Activated naive CD4-positive, alpha-beta T cell treated with anti-CD3 and anti-CD28 coated beads for 36 hours (primary cell): ENCODE measurements around the gene SLC25A36. TPM values are rescaled to one million over a fixed set of nuclear protein-coding genes. Genes with fewer than 3 reads are reported as not detected.
A peak's percentile ranks its signal among the peaks of the same experiment; 100 is the strongest.
"Not testable (repeated sequence)": the region's sequence is repeated elsewhere in the genome, so short reads cannot be mapped to it uniquely, and the experiment has no call there.

ENCODE experiments used
- CTCF ChIA-PET: fragments of 350-600 bp; sonication (Branson Sonifier 250); formaldehyde crosslinking; loops from one replicate; lab custom pipeline; 2021; ENCODE audit warnings: antibody characterized with exemption; lab: Charles Lee
- DNase-seq: peaks from one replicate; pipeline ENCODE4 v3.0.0-alpha.2; 2020
- H3K27ac Mint-ChIP-seq: one replicate; pipeline ENCODE4 v1.8.0; 2021; ENCODE audit warnings: mild to moderate bottlenecking, mixed read lengths
- H3K27me3 Mint-ChIP-seq: one replicate; pipeline ENCODE4 v1.8.0; 2021; ENCODE audit warnings: low read depth, mixed read lengths
- H3K36me3 Mint-ChIP-seq: one replicate; pipeline ENCODE4 v1.8.0; 2021; ENCODE audit warnings: low read depth, mixed read lengths
- H3K4me1 Mint-ChIP-seq: one replicate; pipeline ENCODE4 v1.8.0; 2021; ENCODE audit warnings: low read depth, mixed read lengths
- H3K4me3 Mint-ChIP-seq: one replicate; pipeline ENCODE4 v1.8.0; 2021; ENCODE audit warnings: mild to moderate bottlenecking, moderate library complexity, mixed read lengths
- H3K9me3 Mint-ChIP-seq: one replicate; pipeline ENCODE4 v1.8.0; 2021; ENCODE audit warnings: mixed read lengths
- intact Hi-C: fragments of 100-400 bp; cut with micrococcal nuclease; formaldehyde crosslinking; loops from one replicate; pipeline ENCODE4 v1.15.1; 2023
- total RNA-seq, 2 experiments: library from RNA; stranded (reverse); gene quantifications; one replicate each; pipeline ENCODE4 v1.2.3, GENCODE V29; 2021

Gene SLC25A36
- total RNA-seq, 2 experiments from 2014 or later = 48.7 to 50.1 TPM

DNA sequence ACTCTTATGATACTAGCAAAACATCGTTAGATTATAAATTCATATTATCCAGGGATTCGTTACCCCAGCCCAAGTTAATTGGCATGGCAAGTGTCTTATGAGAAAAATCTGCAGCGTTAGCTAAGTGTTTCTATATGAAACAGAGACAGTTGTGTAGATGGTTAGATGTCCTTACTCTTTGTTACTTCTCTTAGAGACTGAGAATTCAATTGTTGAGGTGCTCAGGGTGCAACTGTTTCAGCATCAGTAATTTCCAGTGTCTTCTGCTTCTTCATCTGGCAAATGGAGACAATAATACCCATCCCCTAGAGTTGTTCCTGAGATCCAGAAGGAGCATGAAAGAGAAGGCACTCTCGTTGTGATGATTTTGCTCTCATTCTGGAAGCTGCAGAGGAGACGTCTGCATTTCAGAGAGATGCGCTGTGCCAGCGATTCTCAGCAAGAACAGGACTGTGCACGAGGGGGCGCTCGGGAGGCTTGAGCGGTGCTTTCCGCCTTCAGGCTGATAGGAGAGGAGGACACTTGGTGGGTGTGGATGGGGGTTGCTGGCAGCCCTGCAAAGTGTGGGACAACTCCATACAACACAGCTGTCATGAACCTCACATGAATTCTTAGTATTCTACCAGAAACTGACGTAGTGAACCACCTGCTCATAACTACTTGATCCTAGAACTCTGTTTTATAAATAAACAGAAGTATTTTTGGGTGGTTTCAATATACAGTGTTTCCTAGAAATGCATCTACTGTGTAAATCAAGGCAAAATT, 69.8 kb downstream of the SLC25A36 start:
- Mint-ChIP-seq H3K27ac (no peak overlapping the region), H3K27me3 (peaks cover 12% of the 10 kb centered on the region), H3K4me3 (no peak overlapping the region), H3K9me3 (no peaks in the 10 kb centered on the region), H3K36me3 (no peaks in the 10 kb centered on the region), H3K4me1 (peaks cover 5% of the 10 kb centered on the region)
- DNase-seq = peak; percentile 91
- intact Hi-C loops = loop anchor here (1.0 to 10.0 kb wide), 6 partner anchors 11 to 441 kb away; no protein-coding TSS in a partner anchor
- CTCF ChIA-PET = interaction anchor here (0.8 to 4.4 kb wide), 15 partner anchors 11 to 187 kb away, joined by 3 to 22 read pairs (median 5); no protein-coding TSS in a partner anchor

DNA sequence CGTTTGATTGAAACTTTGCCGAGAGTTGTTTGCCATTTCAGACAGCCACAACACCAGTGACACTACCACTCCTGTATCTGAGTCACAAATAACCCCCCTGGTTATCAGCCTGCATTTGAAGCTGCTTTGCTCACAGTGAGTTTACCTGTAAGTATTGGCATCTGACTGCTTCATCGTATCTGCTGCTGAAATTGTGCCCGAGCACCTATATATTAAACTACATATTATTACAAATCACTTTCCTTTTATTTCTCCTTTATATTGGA, 70.3 kb downstream of the SLC25A36 start:
- CTCF ChIA-PET = interaction anchor here (0.8 to 4.4 kb wide), 10 partner anchors 12 to 186 kb away, joined by 3 to 22 read pairs (median 6); no protein-coding TSS in a partner anchor
- Mint-ChIP-seq H3K36me3 (no peaks in the 10 kb centered on the region), H3K27ac (no peak overlapping the region), H3K4me1 (peaks cover 5% of the 10 kb centered on the region), H3K9me3 (no peaks in the 10 kb centered on the region), H3K27me3 (peaks cover 12% of the 10 kb centered on the region), H3K4me3 (no peak overlapping the region)
- intact Hi-C loops = loop anchor here (1.0 to 10.0 kb wide), 6 partner anchors 12 to 440 kb away; no protein-coding TSS in a partner anchor
- no peak for DNase-seq

DNA sequence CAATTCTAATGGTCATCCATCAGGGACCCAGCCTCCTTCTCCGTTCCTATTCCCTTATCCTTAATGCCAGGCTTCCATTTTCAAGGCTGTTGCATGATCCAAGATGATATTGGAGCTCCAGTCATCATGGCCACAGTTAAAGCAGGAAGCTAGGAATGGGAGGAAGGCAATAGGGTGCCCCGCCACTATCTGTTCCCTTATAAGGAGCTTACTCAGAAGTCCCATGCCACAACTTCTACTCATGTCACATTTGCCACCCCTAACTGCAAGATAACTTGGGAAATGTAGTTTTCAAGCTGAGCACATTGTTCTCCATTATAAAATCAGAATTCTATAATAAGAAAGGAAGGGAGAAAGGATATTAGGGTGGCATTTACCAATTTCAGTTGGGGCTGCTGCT, 70.9 kb downstream of the SLC25A36 start:
- no peak overlapping the region for H3K4me3 Mint-ChIP-seq
- intact Hi-C loops = loop anchor here (5.0 to 10.0 kb wide), 2 partner anchors 262 to 440 kb away; no protein-coding TSS in a partner anchor

DNA sequence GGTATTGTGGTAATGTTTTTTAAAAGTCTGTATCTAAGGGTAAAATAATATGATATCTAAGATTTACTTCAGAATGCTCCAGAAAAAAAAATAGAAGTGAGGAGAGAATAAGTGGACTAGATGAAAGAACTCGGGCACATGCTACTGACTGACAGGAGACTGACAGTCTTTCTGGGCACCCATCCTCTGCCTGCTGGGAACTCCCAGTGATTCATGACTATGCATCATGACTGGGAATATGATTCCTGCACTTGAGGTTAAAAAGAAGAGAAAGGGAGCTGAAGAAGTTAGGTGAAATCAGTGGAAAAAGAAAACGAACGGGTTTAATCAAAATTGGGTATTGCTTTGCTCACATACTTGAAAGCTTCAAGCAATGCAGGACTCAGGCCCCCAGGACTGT, 73.8 kb downstream of the SLC25A36 start:
- H3K4me1 Mint-ChIP-seq = peaks cover 13% of the 10 kb centered on the region
- intact Hi-C loops = loop anchor here (10.0 kb wide), 1 partner anchor 259 kb away; no protein-coding TSS in a partner anchor
- H3K9me3 Mint-ChIP-seq = no peaks in the 10 kb centered on the region
- H3K27me3 Mint-ChIP-seq = peaks cover 8% of the 10 kb centered on the region
- CTCF ChIA-PET = no interaction called here
- no peak overlapping the region for H3K27ac Mint-ChIP-seq
- H3K36me3 Mint-ChIP-seq = no peaks in the 10 kb centered on the region
- H3K4me3 Mint-ChIP-seq = no peak overlapping the region
- DNase-seq = no peak

More for the DNA sequence above, 70.9 kb downstream of the SLC25A36 start:
- Mint-ChIP-seq H3K27ac (no peak overlapping the region), H3K36me3 (no peaks in the 10 kb centered on the region), H3K4me1 (peaks cover 8% of the 10 kb centered on the region), H3K27me3 (peaks cover 12% of the 10 kb centered on the region), H3K9me3 (no peaks in the 10 kb centered on the region)
- DNase-seq = no peak
- CTCF ChIA-PET = interaction anchor here (0.6 to 4.4 kb wide), 9 partner anchors 12 to 186 kb away, joined by 3 to 22 read pairs (median 6); no protein-coding TSS in a partner anchor

DNA sequence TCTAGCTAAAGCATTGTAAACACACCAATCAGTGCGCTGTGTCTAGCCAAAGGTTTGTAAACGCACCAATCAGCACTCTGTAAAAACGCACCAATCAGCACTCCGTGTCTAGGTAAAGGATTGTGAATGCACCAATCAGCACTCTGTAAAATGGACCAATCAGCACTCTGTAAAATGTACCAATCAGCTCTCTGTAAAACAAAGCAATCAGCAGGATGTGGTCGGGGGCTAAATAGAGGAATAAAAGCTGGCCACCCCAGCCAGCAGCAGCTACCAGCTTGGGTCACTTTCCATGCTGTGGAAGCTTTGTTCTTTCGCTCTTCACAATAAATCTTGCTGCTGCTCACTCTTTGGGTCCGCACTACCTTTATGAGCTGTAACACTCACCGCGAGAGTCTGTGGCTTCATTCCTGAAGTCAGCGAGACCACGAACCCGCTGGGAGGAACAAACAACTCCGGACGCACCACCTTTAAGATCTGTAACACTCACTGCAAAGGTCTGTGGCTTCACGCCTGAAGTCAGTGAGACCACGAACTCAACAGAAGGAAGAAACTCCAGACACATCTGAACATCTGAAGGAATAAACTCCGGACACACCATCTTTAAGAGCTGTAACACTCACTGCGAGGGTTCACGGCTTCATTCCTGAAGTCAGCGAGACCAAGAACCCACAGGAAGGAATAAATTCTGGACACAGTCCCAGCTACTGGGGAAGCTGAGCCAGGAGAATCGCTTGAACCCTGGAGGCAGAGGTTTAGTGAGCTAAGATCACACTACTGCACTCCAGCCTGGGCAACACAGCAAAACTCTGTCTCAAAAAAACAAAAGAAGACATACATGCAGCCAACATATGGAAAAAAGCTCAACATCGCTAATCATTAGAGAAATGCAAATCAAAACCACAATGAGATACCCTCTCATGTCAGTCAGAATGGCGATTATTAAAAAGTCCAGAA, 76.0 kb downstream of the SLC25A36 start:
- not testable (repeated sequence) for H3K4me1 Mint-ChIP-seq, H3K9me3 Mint-ChIP-seq, H3K27ac Mint-ChIP-seq, H3K36me3 Mint-ChIP-seq, H3K27me3 Mint-ChIP-seq
- peak overlapping the region; percentile 11 for H3K4me3 Mint-ChIP-seq
- CTCF ChIA-PET = interaction anchor here (1.0 to 1.6 kb wide), 6 partner anchors 9 to 174 kb away, joined by 3 to 8 read pairs (median 4); no protein-coding TSS in a partner anchor
- peak; percentile 42 for DNase-seq
- intact Hi-C loops = loop anchor here (10.0 kb wide), 1 partner anchor 257 kb away; no protein-coding TSS in a partner anchor

DNA sequence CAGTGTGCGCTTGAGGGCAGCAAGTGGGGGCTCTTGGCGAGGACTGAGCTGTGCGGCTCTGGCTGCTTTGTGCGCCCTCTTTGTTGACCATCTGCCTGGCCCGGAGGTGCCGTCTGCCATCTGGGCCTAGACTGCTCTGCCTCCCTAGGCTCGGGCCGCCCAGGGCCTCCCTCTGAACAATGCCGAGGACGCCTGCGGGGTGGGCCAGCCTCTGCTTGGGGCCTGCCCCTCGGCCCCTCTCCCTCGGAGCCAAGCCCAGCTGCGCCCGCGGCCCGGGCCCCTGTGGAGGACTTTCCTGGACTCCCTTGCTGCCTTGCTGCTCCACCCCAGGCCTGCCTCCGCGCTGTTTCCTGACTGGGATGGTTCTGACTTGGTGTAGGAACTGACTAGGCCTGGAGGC, 77.6 kb downstream of the SLC25A36 start:
- CTCF ChIA-PET = interaction anchor here (0.9 to 1.6 kb wide), 2 partner anchors 32 to 87 kb away, joined by 3 to 4 read pairs; partner anchors contain the start of gene SPSB4
- H3K9me3 Mint-ChIP-seq = no peaks in the 10 kb centered on the region
- no peak for DNase-seq
- H3K27me3 Mint-ChIP-seq = peaks cover 4% of the 10 kb centered on the region
- intact Hi-C loops = loop anchor here (10.0 kb wide), 1 partner anchor 256 kb away; no protein-coding TSS in a partner anchor
- H3K27ac Mint-ChIP-seq = no peak overlapping the region
- no peak overlapping the region for H3K4me3 Mint-ChIP-seq
- peaks cover 8% of the 10 kb centered on the region for H3K4me1 Mint-ChIP-seq
- H3K36me3 Mint-ChIP-seq = no peaks in the 10 kb centered on the region

DNA sequence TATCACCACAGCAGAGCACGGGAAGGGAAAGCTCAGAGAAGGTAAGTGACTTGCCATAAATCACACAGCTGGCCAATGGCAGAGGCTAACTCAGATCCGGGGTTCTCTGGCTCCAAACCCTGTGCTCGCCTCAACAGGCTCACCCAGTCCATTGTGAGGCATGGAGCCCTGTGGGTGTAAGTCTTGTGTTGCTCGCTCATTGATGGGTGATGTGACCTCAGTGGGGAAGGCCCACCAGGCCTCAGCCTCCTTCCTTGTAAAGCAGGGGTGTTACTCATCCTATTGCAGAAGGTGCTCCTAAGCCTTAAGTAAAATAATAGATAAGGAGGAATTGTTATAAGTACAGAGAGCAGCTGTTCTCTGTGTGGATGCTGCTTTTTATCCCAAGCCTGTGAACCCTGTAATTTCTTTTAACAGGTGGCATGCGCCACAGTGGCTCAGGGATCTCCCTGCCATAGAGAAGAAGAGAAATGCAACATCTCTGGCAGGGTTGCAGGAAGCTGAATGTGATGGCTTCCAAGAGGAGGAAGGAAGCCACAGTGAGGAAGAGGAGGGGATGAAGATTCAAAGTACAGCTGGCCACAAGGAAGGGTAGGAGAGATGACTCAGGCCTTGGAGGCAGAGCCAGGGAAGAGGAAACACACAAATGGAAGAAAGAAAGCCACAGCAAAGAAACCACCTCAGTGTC, 78.7 kb downstream of the SLC25A36 start:
- H3K27ac Mint-ChIP-seq = no peak overlapping the region
- no peaks in the 10 kb centered on the region for H3K36me3 Mint-ChIP-seq
- no peak for DNase-seq
- CTCF ChIA-PET = interaction anchor here (0.9 kb wide), 1 partner anchor 31 kb away, joined by 3 read pairs; the partner anchor contains the start of gene SPSB4
- no peaks in the 10 kb centered on the region for H3K9me3 Mint-ChIP-seq
- H3K27me3 Mint-ChIP-seq = peaks cover 3% of the 10 kb centered on the region
- no peak overlapping the region for H3K4me3 Mint-ChIP-seq
- H3K4me1 Mint-ChIP-seq = peaks cover 8% of the 10 kb centered on the region
- intact Hi-C loops = no loop called here

DNA sequence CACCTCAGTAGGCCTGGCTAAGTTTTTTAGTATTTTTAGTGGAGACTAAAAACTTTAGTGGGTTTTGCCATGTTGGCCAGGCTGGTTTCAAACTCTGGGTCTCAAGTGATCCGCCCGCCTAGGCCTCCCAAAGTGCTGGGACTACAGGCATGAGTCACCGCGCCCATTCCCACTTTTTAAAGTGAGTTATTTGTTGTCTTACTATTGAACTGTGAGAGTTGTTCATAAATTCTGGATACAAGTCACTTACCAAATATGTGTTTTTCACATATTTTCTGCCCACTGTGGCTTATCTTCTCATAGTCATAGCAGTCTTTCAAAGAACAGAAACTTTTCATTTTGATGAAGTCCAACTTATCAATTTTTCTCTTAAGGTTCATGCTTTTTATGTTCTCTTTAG, 79.6 kb downstream of the SLC25A36 start:
- CTCF ChIA-PET = no interaction called here
- peaks cover 8% of the 10 kb centered on the region for H3K4me1 Mint-ChIP-seq
- H3K4me3 Mint-ChIP-seq = no peak overlapping the region
- DNase-seq = no peak
- no peaks in the 10 kb centered on the region for H3K36me3 Mint-ChIP-seq
- intact Hi-C loops = no loop called here
- H3K9me3 Mint-ChIP-seq = no peaks in the 10 kb centered on the region
- H3K27me3 Mint-ChIP-seq = no peaks in the 10 kb centered on the region
- H3K27ac Mint-ChIP-seq = no peak overlapping the region

Other genes with a start within 250 kb of the SLC25A36 start
- gene SPSB4, start 109.5 kb downstream of the SLC25A36 start, total RNA-seq = not detected